Activated naive CD8-positive, alpha-beta T cell treated with anti-CD3 and anti-CD28 coated beads for 36 hours (primary cell): Measurements from ENCODE around the gene PARP16. TPM values are rescaled to one million over a fixed set of nuclear protein-coding genes. Genes with fewer than 3 reads are reported as not detected.

Source experiments
- DNase-seq: peaks from one replicate; pipeline ENCODE4 v3.0.0; 2021
- H3K27ac Mint-ChIP-seq: one replicate; pipeline ENCODE4 v1.8.0; 2022; ENCODE audit warnings: mild to moderate bottlenecking, moderate library complexity, mixed read lengths
- H3K27me3 Mint-ChIP-seq: one replicate; pipeline ENCODE4 v1.8.0; 2022; ENCODE audit warnings: mild to moderate bottlenecking, mixed read lengths
- H3K36me3 Mint-ChIP-seq: one replicate; pipeline ENCODE4 v1.8.0; 2021; ENCODE audit warnings: mild to moderate bottlenecking, mixed read lengths
- H3K4me1 Mint-ChIP-seq: one replicate; pipeline ENCODE4 v1.8.0; 2021; ENCODE audit warnings: mixed read lengths
- H3K4me3 Mint-ChIP-seq: one replicate; pipeline ENCODE4 v1.8.0; 2022; ENCODE audit warnings: mild to moderate bottlenecking, moderate library complexity, mixed read lengths
- H3K9me3 Mint-ChIP-seq: one replicate; pipeline ENCODE4 v1.8.0; 2022; ENCODE audit warnings: mixed read lengths
- total RNA-seq, 2 experiments: library from RNA; stranded (reverse); gene quantifications; one replicate each; pipeline ENCODE4 v1.2.3, GENCODE V29; 2021

PARP16 gene
- total RNA-seq, 2 experiments from 2014 or later: 15.5 to 16.4 TPM

DNA sequence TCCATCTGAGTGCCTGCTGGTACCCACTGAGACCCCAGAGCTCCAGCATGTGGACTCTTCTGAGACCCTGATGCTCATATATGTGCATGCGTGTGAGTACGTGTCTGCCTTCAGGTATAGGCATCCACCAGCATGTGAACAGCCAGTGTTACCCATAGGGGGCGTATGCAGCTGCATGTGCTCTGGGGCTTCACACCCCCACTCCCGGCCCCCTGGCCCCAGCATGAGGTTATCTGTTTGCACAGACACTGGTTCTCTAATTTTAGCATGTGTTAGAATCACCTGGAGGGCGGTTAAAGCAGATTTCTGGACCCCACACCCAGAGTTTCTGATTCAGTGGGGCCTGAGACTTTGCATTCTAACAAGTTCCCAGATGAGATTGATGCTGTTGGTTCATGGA is 74.6 kb downstream of the PARP16 start:
- Mint-ChIP-seq H3K9me3 (no peaks in the 10 kb centered on the region), H3K36me3 (no peaks in the 10 kb centered on the region), H3K27me3 (no peaks in the 10 kb centered on the region), H3K4me3 (no peak overlapping the region), H3K4me1 (peaks cover 4% of the 10 kb centered on the region), H3K27ac (no peak overlapping the region)
- peak; percentile 60 for DNase-seq

DNA sequence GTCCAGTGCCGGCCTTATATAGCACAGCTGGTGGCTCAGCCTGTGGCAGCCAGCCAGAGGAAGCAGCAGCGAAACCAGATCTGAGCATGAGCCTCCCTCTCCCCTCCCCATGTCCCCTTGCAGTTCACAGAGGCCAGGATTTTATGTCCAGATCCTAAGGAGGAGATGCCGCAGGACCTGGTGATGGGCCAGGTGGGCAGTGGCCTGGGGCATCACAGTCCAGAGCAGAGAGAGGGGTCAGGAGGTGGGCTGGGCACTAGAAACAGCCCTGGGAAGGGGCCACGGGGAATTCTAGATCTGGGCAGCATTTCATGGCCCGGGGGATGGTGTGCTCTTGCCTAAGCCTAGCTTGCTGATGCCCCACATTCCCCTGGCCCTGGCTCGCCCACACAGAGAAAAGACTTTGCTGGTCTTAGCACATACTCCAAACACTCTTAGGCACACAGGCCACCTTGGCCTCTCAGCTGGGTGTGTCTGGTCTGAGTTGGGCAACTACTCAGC is 75.2 kb downstream of the PARP16 start:
- Mint-ChIP-seq H3K36me3 (no peaks in the 10 kb centered on the region), H3K27ac (no peak overlapping the region), H3K4me1 (peaks cover 4% of the 10 kb centered on the region), H3K27me3 (no peaks in the 10 kb centered on the region), H3K9me3 (no peaks in the 10 kb centered on the region), H3K4me3 (no peak overlapping the region)
- no peak for DNase-seq

DNA sequence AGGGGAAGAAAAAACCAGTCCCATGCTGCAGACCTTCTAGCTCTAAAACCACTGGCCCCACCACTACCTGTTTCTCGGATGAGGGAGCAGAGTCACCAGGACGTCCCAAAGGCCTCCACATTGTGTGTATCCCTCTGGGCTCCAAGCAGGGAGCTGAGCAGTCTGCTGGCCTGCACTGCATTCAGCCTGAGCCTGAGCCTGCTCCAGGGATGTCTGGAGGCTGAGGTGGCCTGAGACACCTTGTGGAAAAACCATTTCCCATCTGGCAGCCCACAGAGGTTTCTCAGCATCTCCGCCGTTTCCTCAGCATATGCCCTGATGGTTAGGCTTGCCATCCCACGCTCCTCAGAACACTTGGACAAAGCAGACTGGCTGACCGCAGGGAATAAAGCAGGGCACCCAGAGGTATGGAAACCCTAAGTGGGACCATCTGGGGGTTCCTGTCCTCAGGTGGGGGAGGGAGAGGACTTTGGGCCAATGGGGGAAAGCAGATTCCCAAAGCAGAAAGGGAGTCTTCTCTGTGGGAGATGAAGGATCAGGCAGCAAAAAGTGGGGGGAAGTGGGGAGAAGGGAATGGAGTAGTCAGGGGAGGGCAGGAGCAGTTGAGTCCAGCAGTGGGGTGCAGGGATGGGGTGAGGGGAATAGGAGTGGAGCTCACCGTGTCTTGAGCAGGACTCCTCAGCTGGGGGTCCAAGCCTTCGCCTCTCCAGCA is 75.8 kb downstream of the PARP16 start, which contains the start of gene CILP:
CILP (minus strand) TSS at position 704 of the 712 bp plus-strand sequence. CDS start 1,718 bp downstream, outside the sequence.
- Mint-ChIP-seq H3K9me3 (no peaks in the 10 kb centered on the region), H3K4me1 (peaks cover 4% of the 10 kb centered on the region), H3K36me3 (no peaks in the 10 kb centered on the region), H3K27ac (no peak within 1 kb of the TSS), H3K4me3 (no peak within 1 kb of the TSS), H3K27me3 (no peaks in the 10 kb centered on the region)
- DNase-seq: no peak

DNA sequence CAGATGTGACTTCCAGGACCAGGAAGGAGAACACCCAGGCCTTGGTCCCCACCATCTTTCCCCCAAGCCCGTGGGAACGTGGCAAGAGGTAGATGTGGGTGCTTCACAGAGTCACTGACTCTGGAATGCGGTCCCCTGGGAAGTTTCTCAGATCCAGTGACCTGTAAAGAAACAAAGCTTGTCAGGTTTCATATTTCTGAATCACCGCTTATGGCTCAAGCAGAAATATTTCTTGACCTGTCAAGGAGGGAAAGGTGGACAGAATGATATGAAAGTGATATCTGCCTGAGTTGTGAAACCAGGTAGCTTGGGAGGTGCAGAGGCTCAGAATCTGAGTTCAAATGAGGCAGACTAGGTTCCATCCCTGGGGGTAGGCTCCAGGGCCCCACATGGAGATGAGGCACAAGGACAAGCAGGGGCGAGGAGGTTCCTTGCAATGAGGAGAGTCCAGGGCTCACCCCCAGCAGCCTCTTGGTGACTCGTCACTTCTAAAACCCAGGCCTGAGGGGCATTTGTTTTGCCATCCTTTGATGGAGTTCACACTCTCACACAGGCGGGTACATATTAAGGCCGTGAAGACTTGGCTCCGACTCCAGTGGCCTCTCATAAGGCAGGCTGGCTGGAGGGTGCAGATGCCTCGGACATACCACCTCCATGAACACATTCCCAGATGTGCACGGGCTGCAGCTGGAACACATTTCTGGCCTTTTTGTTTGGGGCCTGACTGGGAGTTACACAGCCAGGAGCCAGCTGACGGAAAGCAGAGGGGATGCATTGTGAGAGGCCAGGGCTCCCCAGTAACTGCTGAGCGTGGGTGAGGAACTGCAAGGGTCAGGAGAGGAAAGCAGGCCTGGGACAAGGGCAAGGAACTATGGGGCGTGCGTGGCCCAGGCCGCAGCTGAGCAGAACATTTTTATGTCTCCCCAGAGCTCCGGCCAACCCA is 76.7 kb downstream of the PARP16 start:
- Mint-ChIP-seq H3K27me3 (no peaks in the 10 kb centered on the region), H3K4me3 (no peak overlapping the region), H3K9me3 (no peaks in the 10 kb centered on the region), H3K36me3 (no peaks in the 10 kb centered on the region), H3K27ac (no peak overlapping the region), H3K4me1 (peaks cover 4% of the 10 kb centered on the region)
- no peak for DNase-seq

DNA sequence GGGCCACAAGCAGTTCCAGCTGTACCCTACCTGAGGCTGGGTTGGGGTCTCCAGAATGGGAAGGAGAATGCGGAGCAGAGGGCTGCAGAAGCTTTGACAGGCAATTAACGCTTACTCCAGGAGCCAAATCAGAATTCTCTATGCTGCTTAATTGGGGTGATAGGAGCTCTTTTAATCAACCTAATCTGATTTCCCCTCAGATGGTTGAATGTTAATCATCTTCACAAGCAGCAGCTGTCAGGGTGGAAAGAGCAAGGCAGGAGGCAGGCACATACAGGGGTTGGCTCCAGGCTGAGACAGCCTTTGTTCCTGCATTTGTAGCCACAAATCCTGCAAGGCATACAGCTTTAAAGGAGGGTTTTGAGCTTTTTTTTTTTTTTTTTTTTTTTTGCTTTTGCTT is 78.0 kb downstream of the PARP16 start:
- DNase-seq: no peak
- no peaks in the 10 kb centered on the region for H3K36me3 Mint-ChIP-seq
- H3K4me1 Mint-ChIP-seq: peaks cover 4% of the 10 kb centered on the region
- H3K9me3 Mint-ChIP-seq: no peaks in the 10 kb centered on the region
- H3K27ac Mint-ChIP-seq: no peak overlapping the region
- no peaks in the 10 kb centered on the region for H3K27me3 Mint-ChIP-seq
- H3K4me3 Mint-ChIP-seq: no peak overlapping the region

Other genes starting within 250 kb of the PARP16 start
- not detected for gene SLC51B, start 241.5 kb downstream of the PARP16 start, total RNA-seq
- gene RASL12, start 218.9 kb downstream of the PARP16 start, total RNA-seq: not detected
- not detected for gene KBTBD13, start 210.1 kb downstream of the PARP16 start, total RNA-seq
- 1 to 10 TPM; 2.2 to 2.7 TPM for gene UBAP1L, start 171.7 kb downstream of the PARP16 start, total RNA-seq
- gene PDCD7, start 153.1 kb downstream of the PARP16 start, total RNA-seq: 10 to 100 TPM; 33.1 to 34.3 TPM
- gene CLPX, start 101.5 kb downstream of the PARP16 start, total RNA-seq: 10 to 100 TPM; 70.6 to 74.9 TPM
- gene CILP, start 75.4 kb downstream of the PARP16 start, total RNA-seq: not detected
- gene RNU5A-1, start 9.2 kb upstream of the PARP16 start, total RNA-seq: not detected
- 10 to 100 TPM in 1 of 2 experiments, not detected in 1; 11.6 TPM for gene RNU5B-1, start 17.8 kb upstream of the PARP16 start, total RNA-seq
- gene IGDCC3, start 91.1 kb upstream of the PARP16 start, total RNA-seq: not detected
- under 1 TPM; 0.42 to 0.45 TPM for gene IGDCC4, start 136.1 kb upstream of the PARP16 start, total RNA-seq
- 10 to 100 TPM; 27.1 to 30.8 TPM for gene DPP8, start 230.8 kb upstream of the PARP16 start, total RNA-seq
- gene HACD3, start 243.6 kb upstream of the PARP16 start, total RNA-seq: 10 to 100 TPM; 43.7 to 46.5 TPM